HEK293T (cell line): ENCODE data around the gene THRAP3.

ENCODE experiments used
- BHLHE40 ChIP-seq: fragments of 450-650 bp; IDR thresholded peaks from 2 replicates; pipeline ENCODE4 v1.6.1; 2016; ENCODE audit warnings: mild to moderate bottlenecking, moderate library complexity, borderline replicate concordance
- L3MBTL2 ChIP-seq: fragments of 450-650 bp; conservative IDR thresholded peaks from 2 replicates; pipeline ENCODE4 v1.6.1; 2016; ENCODE audit warnings: mild to moderate bottlenecking

- TF ChIP-seq BHLHE40: no peak
- TF ChIP-seq L3MBTL2: no peak
Measured at GRCh38 chr1:36178471-36179219, 45.6 kb upstream of the THRAP3 start.
